CD4-positive, alpha-beta T cell (primary cell): Measurements from ENCODE around the gene SLF2. TPM values are rescaled to one million over a fixed set of nuclear protein-coding genes. Genes with fewer than 3 reads are reported as not detected.

Source experiments
- ATAC-seq: fragments of 200-7000 bp; cut with Tn5 transposase; one replicate; pipeline ENCODE4 v1.10.0; 2022; ENCODE audit warnings: mild to moderate bottlenecking; ENCODE audit not compliant: poor library complexity
- CTCF ChIA-PET: fragments of 350-600 bp; sonication (Branson Sonifier 250); formaldehyde crosslinking; loops from one replicate; lab custom pipeline; 2021; ENCODE audit warnings: antibody characterized with exemption, inconsistent platforms; lab: Charles Lee
- POLR2A ChIA-PET: fragments of 350-600 bp; sonication (Branson Sonifier 250); formaldehyde crosslinking; loops from one replicate; lab custom pipeline; 2021; ENCODE audit warnings: antibody characterized with exemption, inconsistent platforms; lab: Charles Lee
- DNase-seq, 14 experiments: peaks; one replicate each; pipeline ENCODE4 v3.0.0-alpha.2; 2013 to 2020; ENCODE audit warnings: mixed read lengths in 2 of 14
- H3K27ac ChIP-seq, 2 donors: one replicate each; pipeline versions ENCODE4 v1.5.1 to v1.7.0; 2013; ENCODE audit warnings: low read length in 2 of 2, low read depth in 1 of 2, mild to moderate bottlenecking in 1 of 2
- H3K27me3 ChIP-seq, 2 experiments: 1 replicate in 1 of 2; 2 replicates in 1 of 2; pipeline versions ENCODE4 v1.6.1 to v1.7.0; 2013; ENCODE audit warnings: low read length in 2 of 2, control low read depth in 1 of 2, mild to moderate bottlenecking in 1 of 2, moderate library complexity in 1 of 2; ENCODE audit not compliant: insufficient read depth in 2 of 2, control insufficient read depth in 1 of 2
- H3K36me3 ChIP-seq: one replicate; pipeline ENCODE4 v1.6.1; 2013; ENCODE audit warnings: low read length, control low read depth; ENCODE audit not compliant: insufficient read depth
- H3K4me1 ChIP-seq: one replicate; pipeline ENCODE4 v1.6.1; 2013; ENCODE audit warnings: low read length, control low read depth; ENCODE audit not compliant: insufficient read depth
- H3K4me3 ChIP-seq: one replicate; pipeline ENCODE4 v1.5.1; 2013; ENCODE audit warnings: mild to moderate bottlenecking, low read length, moderate library complexity
- H3K9me3 ChIP-seq, 2 experiments: 1 replicate in 1 of 2; 2 replicates in 1 of 2; pipeline versions ENCODE4 v1.6.1 to v1.7.0; 2013; ENCODE audit warnings: low read length in 2 of 2, mild to moderate bottlenecking in 2 of 2, control low read depth in 1 of 2, moderate library complexity in 1 of 2; ENCODE audit not compliant: control insufficient read depth in 1 of 2, insufficient read depth in 1 of 2
- H3K27ac Mint-ChIP-seq: one replicate; pipeline ENCODE4 v1.8.0; 2020; ENCODE audit warnings: mixed read lengths
- H3K27me3 Mint-ChIP-seq: one replicate; pipeline ENCODE4 v1.8.0; 2021; ENCODE audit warnings: mixed read lengths
- H3K36me3 Mint-ChIP-seq: one replicate; pipeline ENCODE4 v1.8.0; 2021; ENCODE audit warnings: low read depth, mixed read lengths
- H3K4me1 Mint-ChIP-seq: one replicate; pipeline ENCODE4 v1.8.0; 2021; ENCODE audit warnings: low read depth, mixed read lengths
- H3K4me3 Mint-ChIP-seq: one replicate; pipeline ENCODE4 v1.8.0; 2020; ENCODE audit warnings: mild to moderate bottlenecking, mixed read lengths
- H3K9me3 Mint-ChIP-seq: one replicate; pipeline ENCODE4 v1.8.0; 2020; ENCODE audit warnings: mixed read lengths
- intact Hi-C, 2 experiments: fragments of 100-400 bp; cut with DNase I in 1 of 2; cut with micrococcal nuclease in 1 of 2; formaldehyde crosslinking; loops; one replicate each; pipeline versions ENCODE4 v1.15.1 to v1.9.0; 2023 to 2025; cut with DNase I, micrococcal nuclease
- total RNA-seq, 174 experiments: library from RNA in 2 of 174; stranded (reverse) in 2 of 174; gene quantifications; one replicate each; pipeline ENCODE4 v1.2.3 and lab custom pipeline; 2021 to 2026
- TF ChIP-seq, protein P1 (sequence below): fragments of 200-600 bp; IDR thresholded peaks from one replicate; pipeline ENCODE4 v1.8.0; 2022; ENCODE audit warnings: antibody characterized with exemption, mild to moderate bottlenecking

The SLF2 gene
- total RNA-seq, 2 experiments from 2014 or later: 11.1 TPM

DNA sequence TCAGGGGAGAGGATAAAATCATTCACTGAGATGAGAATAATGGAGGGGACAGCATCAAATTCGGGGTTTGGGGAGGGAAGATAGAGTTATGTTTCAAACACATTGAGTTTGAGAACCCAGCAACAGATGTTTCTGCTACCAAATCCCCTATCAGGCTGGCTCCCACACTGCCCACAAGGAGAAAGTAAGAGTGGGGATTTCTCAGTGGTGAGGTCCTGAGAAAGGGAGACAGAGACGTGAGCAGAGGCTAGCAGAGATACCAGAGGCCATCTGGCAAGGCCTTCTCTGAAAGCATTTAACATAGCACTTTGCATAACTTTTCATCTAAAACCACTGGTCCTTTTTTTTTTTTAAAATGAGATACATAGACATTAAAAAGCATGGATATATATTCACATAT, 7.8 kb upstream of the SLF2 start:
- Mint-ChIP-seq H3K4me1 (peaks cover 7% of the 10 kb centered on the region), H3K4me3 (no peak overlapping the region), H3K27ac (no peak overlapping the region), H3K9me3 (no peaks in the 10 kb centered on the region), H3K27me3 (peaks cover 27% of the 10 kb centered on the region), H3K36me3 (no peaks in the 10 kb centered on the region)
- intact Hi-C loops: no loop called here
- Histone ChIP-seq H3K9me3 (no peaks in the 10 kb centered on the region), H3K27me3 (peaks cover 0 to 3% of the 10 kb centered on the region in 2 experiments), H3K36me3 (no peaks in the 10 kb centered on the region), H3K4me3 (no peak overlapping the region), H3K27ac (no peak overlapping the region), H3K4me1 (no peaks in the 10 kb centered on the region)
- ChIA-PET CTCF (no interaction called here), POLR2A (no interaction called here)
- DNase-seq: no peak
- TF ChIP-seq, protein P1, sequence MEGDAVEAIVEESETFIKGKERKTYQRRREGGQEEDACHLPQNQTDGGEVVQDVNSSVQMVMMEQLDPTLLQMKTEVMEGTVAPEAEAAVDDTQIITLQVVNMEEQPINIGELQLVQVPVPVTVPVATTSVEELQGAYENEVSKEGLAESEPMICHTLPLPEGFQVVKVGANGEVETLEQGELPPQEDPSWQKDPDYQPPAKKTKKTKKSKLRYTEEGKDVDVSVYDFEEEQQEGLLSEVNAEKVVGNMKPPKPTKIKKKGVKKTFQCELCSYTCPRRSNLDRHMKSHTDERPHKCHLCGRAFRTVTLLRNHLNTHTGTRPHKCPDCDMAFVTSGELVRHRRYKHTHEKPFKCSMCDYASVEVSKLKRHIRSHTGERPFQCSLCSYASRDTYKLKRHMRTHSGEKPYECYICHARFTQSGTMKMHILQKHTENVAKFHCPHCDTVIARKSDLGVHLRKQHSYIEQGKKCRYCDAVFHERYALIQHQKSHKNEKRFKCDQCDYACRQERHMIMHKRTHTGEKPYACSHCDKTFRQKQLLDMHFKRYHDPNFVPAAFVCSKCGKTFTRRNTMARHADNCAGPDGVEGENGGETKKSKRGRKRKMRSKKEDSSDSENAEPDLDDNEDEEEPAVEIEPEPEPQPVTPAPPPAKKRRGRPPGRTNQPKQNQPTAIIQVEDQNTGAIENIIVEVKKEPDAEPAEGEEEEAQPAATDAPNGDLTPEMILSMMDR: no peak
- no peak for ATAC-seq

DNA sequence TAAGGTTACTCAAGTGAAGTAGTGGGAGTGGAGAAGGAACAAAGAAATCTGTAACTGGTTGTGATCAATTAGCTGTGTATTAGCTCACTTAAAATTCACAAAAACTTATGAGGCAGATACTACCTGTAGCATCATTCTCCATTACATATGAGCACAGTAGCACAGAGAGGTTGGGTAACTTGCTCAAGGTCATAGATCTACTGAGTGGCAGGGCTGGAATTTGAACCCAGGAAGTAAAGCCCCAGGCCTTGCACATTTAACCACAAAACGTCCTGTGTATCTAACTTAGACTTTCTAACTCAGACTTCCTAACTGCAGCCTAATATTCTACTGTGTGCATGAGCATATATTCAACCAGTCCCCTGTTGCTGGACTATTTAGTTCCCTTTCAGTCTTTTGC, 5.6 kb upstream of the SLF2 start:
- no peak overlapping the region for H3K4me3 ChIP-seq
- CTCF ChIA-PET: no interaction called here
- Mint-ChIP-seq H3K9me3 (no peaks in the 10 kb centered on the region), H3K36me3 (no peaks in the 10 kb centered on the region), H3K4me3 (no peak overlapping the region), H3K27ac (no peak overlapping the region), H3K4me1 (peaks cover 18% of the 10 kb centered on the region), H3K27me3 (peaks cover 12% of the 10 kb centered on the region)
- H3K27ac ChIP-seq: no peak overlapping the region
- POLR2A ChIA-PET: no interaction called here
- H3K27me3 ChIP-seq: no peaks in the 10 kb centered on the region
- ATAC-seq (no peak), DNase-seq (no peak)
- no peaks in the 10 kb centered on the region for H3K36me3 ChIP-seq
- intact Hi-C loops: no loop called here
- no peaks in the 10 kb centered on the region for H3K9me3 ChIP-seq
- TF ChIP-seq, protein P1: no peak
- peaks cover 4% of the 10 kb centered on the region for H3K4me1 ChIP-seq

DNA sequence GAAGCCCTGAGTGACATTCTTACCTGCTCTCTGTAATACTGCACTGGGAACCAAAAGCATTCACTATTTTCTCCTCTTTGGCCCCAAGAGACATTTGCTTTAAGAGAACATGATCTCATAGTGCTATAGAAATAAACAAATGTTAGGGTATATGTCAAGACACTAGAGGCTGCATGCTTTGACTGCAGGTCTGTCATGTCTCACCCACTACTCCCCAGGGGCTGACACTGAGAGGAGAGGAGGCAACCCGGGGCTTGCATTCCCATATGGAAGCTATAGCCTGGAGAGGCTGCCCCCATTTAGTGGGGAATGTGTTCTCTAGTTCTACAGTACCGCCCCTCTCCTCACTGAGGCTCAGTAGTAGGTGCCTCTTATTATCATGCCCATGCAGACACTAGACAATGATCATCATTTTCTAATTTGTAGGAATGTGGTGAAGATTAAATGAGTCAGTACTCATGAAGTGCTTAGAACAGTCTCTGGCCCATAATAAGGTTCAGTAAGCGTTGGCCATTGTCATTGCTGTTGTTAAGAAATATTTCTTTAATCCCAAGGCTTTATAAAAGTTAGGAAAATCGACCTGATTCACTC, 4.9 kb upstream of the SLF2 start:
- CTCF ChIA-PET: no interaction called here
- ATAC-seq (no peak), DNase-seq (no peak)
- Histone ChIP-seq H3K4me3 (no peak overlapping the region), H3K36me3 (no peaks in the 10 kb centered on the region), H3K4me1 (peaks cover 7% of the 10 kb centered on the region), H3K27me3 (no peaks in the 10 kb centered on the region), H3K27ac (no peak overlapping the region), H3K9me3 (no peaks in the 10 kb centered on the region)
- H3K27me3 Mint-ChIP-seq: peaks cover 10% of the 10 kb centered on the region
- no peak overlapping the region for H3K27ac Mint-ChIP-seq
- POLR2A ChIA-PET: no interaction called here
- TF ChIP-seq, protein P1: no peak
- peaks cover 24% of the 10 kb centered on the region for H3K4me1 Mint-ChIP-seq
- H3K4me3 Mint-ChIP-seq: no peak overlapping the region
- intact Hi-C loops: no loop called here
- H3K36me3 Mint-ChIP-seq: peaks cover 3% of the 10 kb centered on the region
- no peaks in the 10 kb centered on the region for H3K9me3 Mint-ChIP-seq
